ENCODE results near the gene PRKAG3.

Gene PRKAG3

DNA sequence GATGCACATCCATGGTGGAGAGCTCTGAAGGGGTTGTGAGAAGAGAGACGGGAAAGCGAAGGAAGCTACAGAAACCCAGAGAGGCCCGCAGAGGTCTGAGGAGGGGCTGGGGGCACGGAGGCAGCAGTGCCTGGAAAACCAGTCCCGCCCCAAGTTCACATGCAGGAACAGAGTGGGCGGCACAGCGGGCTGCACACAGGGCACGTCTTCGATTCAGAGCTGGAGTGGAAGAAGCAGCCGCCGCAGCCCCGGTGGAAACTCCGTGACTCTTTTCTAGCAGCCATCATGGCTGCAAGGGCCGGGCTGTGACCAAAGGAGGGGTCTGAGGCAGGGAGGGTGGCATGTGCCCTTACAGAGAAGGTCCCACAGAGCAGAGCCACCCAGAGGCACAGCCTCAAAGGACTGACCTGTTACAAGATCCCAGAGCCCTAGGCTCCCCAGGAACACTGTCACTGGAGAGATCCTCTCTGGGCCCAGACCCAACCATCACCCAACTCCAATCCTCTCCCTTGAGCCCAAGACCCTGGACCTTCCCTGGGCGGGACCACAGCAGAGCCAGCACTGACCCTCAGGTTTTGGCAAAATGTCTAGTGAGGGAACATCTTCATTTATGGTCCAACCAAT is 10.7 kb downstream of the PRKAG3 start:
- Mint-ChIP-seq H3K27me3 (ENCODE audit: low read depth) (peaks cover 6% of the 10 kb centered on the region), H3K4me3 (no peak overlapping the region), H3K27ac (no peak overlapping the region), H3K36me3 (ENCODE audit: low read depth) (peaks cover 19% of the 10 kb centered on the region), H3K4me1 (peaks cover 8% of the 10 kb centered on the region), H3K9me3 (no peaks in the 10 kb centered on the region)
- no peak for TF ChIP-seq CTCF (IDR thresholded peaks at IDR 0.05; ENCODE audit: unreplicated experiment in 3 of 3)

- Mint-ChIP-seq H3K36me3 (ENCODE audit: low read depth) (peaks cover 25% of the 10 kb centered on the region), H3K4me1 (peaks cover 8% of the 10 kb centered on the region), H3K27me3 (ENCODE audit: low read depth) (peaks cover 6% of the 10 kb centered on the region), H3K27ac (no peak overlapping the region), H3K9me3 (no peaks in the 10 kb centered on the region), H3K4me3 (no peak overlapping the region)
- TF ChIP-seq CTCF (IDR thresholded peaks at IDR 0.05; ENCODE audit: unreplicated experiment in 3 of 3) = no peak
Measured at GRCh38 chr2:218819093-218819492, 12.5 kb downstream of the PRKAG3 start.

- no peak for TF ChIP-seq CTCF (IDR thresholded peaks at IDR 0.05; ENCODE audit: unreplicated experiment in 3 of 3)
- Mint-ChIP-seq H3K4me1 (peaks cover under 1% of the 10 kb centered on the region), H3K27me3 (ENCODE audit: low read depth) (no peaks in the 10 kb centered on the region), H3K9me3 (no peaks in the 10 kb centered on the region), H3K36me3 (ENCODE audit: low read depth) (peaks cover 34% of the 10 kb centered on the region), H3K4me3 (no peak overlapping the region), H3K27ac (no peak overlapping the region)
Measured at GRCh38 chr2:218816561-218817011, 15.0 kb downstream of the PRKAG3 start.

DNA sequence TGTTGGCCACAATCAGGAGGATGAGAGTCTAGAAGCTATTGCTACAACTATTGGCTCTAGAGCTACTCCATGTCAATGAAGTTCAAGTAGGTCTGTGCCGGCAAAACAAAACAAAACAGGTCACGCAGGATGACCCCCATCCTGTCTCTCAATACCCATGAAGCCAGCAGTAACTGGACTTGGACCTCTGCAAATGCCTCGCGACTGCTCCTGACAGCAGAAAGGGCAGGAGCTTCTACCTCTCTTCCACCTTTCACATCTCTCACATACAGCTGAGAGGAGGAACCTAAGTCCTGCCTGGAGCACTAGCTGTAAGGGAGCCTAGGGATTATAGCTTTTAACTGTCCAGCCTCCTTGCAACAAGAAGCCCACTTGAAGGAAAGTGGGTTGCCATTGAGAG is 16.0 kb downstream of the PRKAG3 start:
- no peak overlapping the region for H3K4me3 Mint-ChIP-seq
- TF ChIP-seq CTCF (IDR thresholded peaks at IDR 0.05; ENCODE audit: unreplicated experiment in 3 of 3) = no peak
- H3K36me3 Mint-ChIP-seq (ENCODE audit: low read depth) = peaks cover 34% of the 10 kb centered on the region
- H3K27me3 Mint-ChIP-seq (ENCODE audit: low read depth) = no peaks in the 10 kb centered on the region
- H3K27ac Mint-ChIP-seq = no peak overlapping the region
- H3K4me1 Mint-ChIP-seq = peaks cover 7% of the 10 kb centered on the region
- H3K9me3 Mint-ChIP-seq = no peaks in the 10 kb centered on the region

DNA sequence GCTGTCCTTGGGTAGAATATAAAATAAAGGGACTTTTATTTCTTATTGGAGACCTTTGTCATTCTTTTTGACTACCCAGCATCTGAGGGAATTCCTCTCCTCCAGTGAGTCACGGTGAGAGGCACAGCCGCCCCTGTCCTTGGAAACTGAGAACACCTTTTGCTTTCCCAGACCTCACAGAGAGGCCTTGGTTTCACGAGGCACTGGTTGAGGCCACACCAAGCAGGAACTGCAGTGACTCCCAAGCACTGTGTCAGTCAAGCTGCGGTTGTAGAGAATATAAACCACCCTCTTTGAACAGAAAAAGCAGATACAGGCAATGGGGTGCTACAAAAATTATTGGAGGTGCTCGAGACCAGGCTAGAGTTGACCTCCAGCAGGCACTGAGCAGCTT is 16.4 kb downstream of the PRKAG3 start:
- Mint-ChIP-seq H3K4me3 (no peak overlapping the region), H3K4me1 (peaks cover 7% of the 10 kb centered on the region), H3K27me3 (ENCODE audit: low read depth) (no peaks in the 10 kb centered on the region), H3K27ac (no peak overlapping the region), H3K36me3 (ENCODE audit: low read depth) (peaks cover 34% of the 10 kb centered on the region), H3K9me3 (no peaks in the 10 kb centered on the region)
- TF ChIP-seq CTCF (IDR thresholded peaks at IDR 0.05; ENCODE audit: unreplicated experiment in 3 of 3) = no peak

DNA sequence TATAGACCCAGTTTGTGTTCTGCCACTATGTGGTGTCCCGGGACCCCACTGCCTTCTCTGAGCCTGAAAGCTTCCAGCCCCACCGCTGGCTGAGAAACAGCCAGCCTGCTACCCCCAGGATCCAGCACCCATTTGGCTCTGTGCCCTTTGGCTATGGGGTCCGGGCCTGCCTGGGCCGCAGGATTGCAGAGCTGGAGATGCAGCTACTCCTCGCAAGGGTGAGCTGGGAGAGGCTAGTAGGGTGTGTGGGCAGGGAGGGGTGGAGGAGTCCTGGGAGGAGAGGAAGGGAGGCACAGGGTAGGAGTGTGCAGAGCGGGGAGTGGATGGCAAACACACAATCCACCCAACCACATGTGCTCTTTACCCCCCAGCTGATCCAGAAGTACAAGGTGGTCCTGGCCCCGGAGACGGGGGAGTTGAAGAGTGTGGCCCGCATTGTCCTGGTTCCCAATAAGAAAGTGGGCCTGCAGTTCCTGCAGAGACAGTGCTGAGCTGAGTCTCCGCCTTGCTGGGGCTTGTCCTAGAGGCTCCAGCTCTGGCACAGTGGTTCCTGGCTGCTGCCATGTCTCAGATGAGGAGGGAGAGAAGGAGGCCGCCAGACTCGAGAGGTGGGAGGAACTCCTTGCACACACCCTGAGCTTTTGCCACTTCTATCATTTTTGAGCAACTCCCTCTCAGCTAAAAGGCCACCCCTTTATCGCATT is 16.9 kb downstream of the PRKAG3 start:
- Mint-ChIP-seq H3K4me3 (no peak overlapping the region), H3K27ac (no peak overlapping the region), H3K36me3 (ENCODE audit: low read depth) (peaks cover 34% of the 10 kb centered on the region), H3K27me3 (ENCODE audit: low read depth) (no peaks in the 10 kb centered on the region), H3K4me1 (peaks cover 7% of the 10 kb centered on the region), H3K9me3 (no peaks in the 10 kb centered on the region)
- TF ChIP-seq CTCF (IDR thresholded peaks at IDR 0.05; ENCODE audit: unreplicated experiment in 3 of 3) = no peak

Measured in nephron (organoid).